Neutrophil (primary cell): ENCODE data around the gene CDK19.

ENCODE experiments used
- H3K27ac ChIP-seq: fragments of 200-600 bp; sonication (generic); 2 replicates; pipeline ENCODE4 v1.5.1; 2016; ENCODE audit warnings: mild to moderate bottlenecking, moderate library complexity
- H3K27me3 ChIP-seq: fragments of 200-600 bp; sonication (generic); 2 replicates; pipeline ENCODE4 v1.6.0; 2016; ENCODE audit warnings: mild to moderate bottlenecking
- H3K36me3 ChIP-seq: fragments of 200-600 bp; sonication (generic); 2 replicates; pipeline ENCODE4 v1.5.1; 2017
- H3K4me1 ChIP-seq, 2 experiments: fragments of 200-600 bp in 1 of 2; sonication (generic) in 1 of 2; 1 replicate in 1 of 2; 2 replicates in 1 of 2; pipeline versions ENCODE4 v1.5.1 to v1.6.1; 2013 to 2016; ENCODE audit warnings: low read depth in 1 of 2, low read length in 1 of 2, mild to moderate bottlenecking in 1 of 2, moderate library complexity in 1 of 2; ENCODE audit not compliant: control insufficient read depth in 1 of 2, insufficient read depth in 1 of 2
- H3K4me3 ChIP-seq, 2 experiments: fragments of 200-600 bp in 1 of 2; sonication (generic) in 1 of 2; 1 replicate in 1 of 2; 2 replicates in 1 of 2; pipeline ENCODE4 v1.5.1; 2013 to 2016; ENCODE audit warnings: low read depth in 1 of 2, low read length in 1 of 2, mild to moderate bottlenecking in 1 of 2, moderate library complexity in 1 of 2
- H3K9me3 ChIP-seq: fragments of 200-600 bp; sonication (generic); 2 replicates; pipeline ENCODE4 v1.5.1; 2016
- TF ChIP-seq, protein P1 (sequence below): fragments of 200-600 bp; sonication (generic); IDR thresholded peaks from 2 replicates; pipeline ENCODE4 v1.5.1; 2016; ENCODE audit warnings: antibody characterized with exemption

Gene CDK19

DNA sequence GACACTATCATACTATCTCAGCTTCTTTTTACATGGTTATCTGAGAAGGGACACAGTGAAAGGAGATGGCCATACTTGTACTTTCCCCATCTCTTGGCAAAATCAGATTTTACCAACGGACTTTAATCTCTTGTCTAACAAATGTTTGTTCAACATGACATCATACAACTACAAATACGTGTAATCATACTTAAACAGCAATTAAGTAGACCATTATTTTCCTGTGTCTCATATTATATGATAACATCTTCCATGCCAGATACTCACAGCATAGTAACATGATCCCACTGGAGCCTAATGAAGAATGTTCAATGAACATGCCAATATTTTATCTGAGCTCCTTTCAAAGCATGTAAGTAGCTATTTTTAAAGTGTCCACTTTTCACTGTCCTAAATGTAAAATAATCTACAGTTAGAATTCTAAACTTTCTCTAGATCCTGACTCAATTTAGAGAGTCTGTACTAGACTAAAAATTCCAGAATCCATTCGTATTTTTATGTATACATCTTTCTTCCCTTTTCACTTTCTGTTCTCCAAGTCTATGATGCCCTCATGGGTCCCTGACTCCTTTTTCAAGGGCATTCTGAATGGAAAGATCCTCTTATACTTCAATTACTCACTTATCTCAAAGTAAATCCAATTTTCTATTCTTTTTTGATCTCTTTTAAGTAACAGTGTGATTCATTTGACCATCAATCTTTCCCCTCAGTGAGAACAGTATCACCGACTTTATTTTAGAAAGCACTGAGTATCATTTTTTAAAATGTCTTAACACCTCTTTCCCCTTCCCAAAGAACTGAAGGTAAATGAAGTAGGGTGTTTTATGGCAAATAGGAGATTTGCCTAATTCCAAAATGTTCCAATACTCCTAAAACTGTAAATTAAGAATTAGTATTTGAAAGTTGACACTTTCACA is 133.5 kb downstream of the CDK19 start:
- Histone ChIP-seq H3K4me3 (peak overlapping the region in 1 of 2 experiments; percentile 5), H3K4me1 (peaks cover 6 to 12% of the 10 kb centered on the region in 2 experiments), H3K36me3 (no peaks in the 10 kb centered on the region), H3K27ac (peak overlapping the region; percentile 63), H3K9me3 (no peaks in the 10 kb centered on the region), H3K27me3 (no peaks in the 10 kb centered on the region)
- TF ChIP-seq, protein P1, sequence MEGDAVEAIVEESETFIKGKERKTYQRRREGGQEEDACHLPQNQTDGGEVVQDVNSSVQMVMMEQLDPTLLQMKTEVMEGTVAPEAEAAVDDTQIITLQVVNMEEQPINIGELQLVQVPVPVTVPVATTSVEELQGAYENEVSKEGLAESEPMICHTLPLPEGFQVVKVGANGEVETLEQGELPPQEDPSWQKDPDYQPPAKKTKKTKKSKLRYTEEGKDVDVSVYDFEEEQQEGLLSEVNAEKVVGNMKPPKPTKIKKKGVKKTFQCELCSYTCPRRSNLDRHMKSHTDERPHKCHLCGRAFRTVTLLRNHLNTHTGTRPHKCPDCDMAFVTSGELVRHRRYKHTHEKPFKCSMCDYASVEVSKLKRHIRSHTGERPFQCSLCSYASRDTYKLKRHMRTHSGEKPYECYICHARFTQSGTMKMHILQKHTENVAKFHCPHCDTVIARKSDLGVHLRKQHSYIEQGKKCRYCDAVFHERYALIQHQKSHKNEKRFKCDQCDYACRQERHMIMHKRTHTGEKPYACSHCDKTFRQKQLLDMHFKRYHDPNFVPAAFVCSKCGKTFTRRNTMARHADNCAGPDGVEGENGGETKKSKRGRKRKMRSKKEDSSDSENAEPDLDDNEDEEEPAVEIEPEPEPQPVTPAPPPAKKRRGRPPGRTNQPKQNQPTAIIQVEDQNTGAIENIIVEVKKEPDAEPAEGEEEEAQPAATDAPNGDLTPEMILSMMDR, result no peak

DNA sequence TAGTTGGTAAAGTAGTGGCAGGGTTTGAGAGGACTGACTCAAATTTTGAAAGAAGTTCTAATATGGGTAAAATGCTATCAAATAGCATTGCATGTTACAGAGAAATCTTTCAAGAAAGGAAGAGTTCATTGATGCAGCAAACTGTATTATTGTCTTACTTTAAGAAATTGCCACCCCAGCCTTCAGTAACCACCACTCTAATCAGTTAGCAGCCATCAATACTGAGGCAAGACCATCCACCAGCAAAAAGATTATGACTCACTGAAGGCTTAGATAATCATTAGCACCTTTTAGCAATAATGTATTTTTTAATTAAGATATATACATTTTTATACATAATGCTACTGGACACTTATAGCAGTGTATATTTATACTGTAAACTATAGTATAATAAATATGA is 138.9 kb downstream of the CDK19 start:
- Histone ChIP-seq H3K4me3 (no peak overlapping the region), H3K4me1 (no peaks in the 10 kb centered on the region), H3K27me3 (no peaks in the 10 kb centered on the region), H3K27ac (no peak overlapping the region), H3K36me3 (no peaks in the 10 kb centered on the region), H3K9me3 (no peaks in the 10 kb centered on the region)
- TF ChIP-seq, protein P1, result no peak

GRCh38 chr6:110674096-110674495 is 141.2 kb downstream of the CDK19 start:
- TF ChIP-seq, protein P1, result no peak
- no peaks in the 10 kb centered on the region for H3K27me3 ChIP-seq
- no peaks in the 10 kb centered on the region for H3K9me3 ChIP-seq
- no peak overlapping the region for H3K4me3 ChIP-seq
- H3K36me3 ChIP-seq, result no peaks in the 10 kb centered on the region
- H3K27ac ChIP-seq, result no peak overlapping the region
- H3K4me1 ChIP-seq, result no peaks in the 10 kb centered on the region

GRCh38 chr6:110672122-110672521 is 143.1 kb downstream of the CDK19 start:
- Histone ChIP-seq H3K27ac (no peak overlapping the region), H3K4me3 (no peak overlapping the region), H3K4me1 (no peaks in the 10 kb centered on the region), H3K36me3 (no peaks in the 10 kb centered on the region), H3K27me3 (no peaks in the 10 kb centered on the region), H3K9me3 (no peaks in the 10 kb centered on the region)
- TF ChIP-seq, protein P1, result no peak

DNA sequence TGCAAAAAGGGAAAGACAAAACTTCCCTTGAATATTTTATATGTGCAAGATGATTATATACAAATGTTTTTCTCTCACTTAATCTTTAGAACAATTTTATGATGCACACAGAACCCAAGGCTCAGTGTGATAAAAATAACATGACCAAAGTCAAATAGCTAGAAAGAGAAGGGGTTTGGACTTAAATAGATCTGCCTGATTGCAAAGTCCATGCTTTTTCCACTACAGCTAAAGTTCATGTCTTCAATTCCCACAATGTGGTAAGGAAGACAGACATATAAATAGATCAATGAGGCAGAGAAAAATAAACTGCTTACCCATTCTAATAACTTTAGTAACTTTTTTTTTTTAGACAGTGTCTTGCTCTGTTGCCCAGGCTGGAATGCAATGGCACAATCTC is 143.8 kb downstream of the CDK19 start:
- H3K4me1 ChIP-seq, result no peaks in the 10 kb centered on the region
- H3K36me3 ChIP-seq, result peaks cover 5% of the 10 kb centered on the region
- peak overlapping the region; percentile 2 for H3K27ac ChIP-seq
- H3K27me3 ChIP-seq, result no peaks in the 10 kb centered on the region
- H3K4me3 ChIP-seq, result no peak overlapping the region
- TF ChIP-seq, protein P1, result no peak
- H3K9me3 ChIP-seq, result no peaks in the 10 kb centered on the region
